Measurements from ENCODE around the gene NOL11. TPM values are rescaled to one million over a fixed set of nuclear protein-coding genes. Genes with fewer than 3 reads are reported as not detected.

Gene NOL11
- total and polyA plus RNA-seq, 2 of the 4 experiments (the other 2 are of a cell fraction): 26.2 to 58.3 TPM

DNA sequence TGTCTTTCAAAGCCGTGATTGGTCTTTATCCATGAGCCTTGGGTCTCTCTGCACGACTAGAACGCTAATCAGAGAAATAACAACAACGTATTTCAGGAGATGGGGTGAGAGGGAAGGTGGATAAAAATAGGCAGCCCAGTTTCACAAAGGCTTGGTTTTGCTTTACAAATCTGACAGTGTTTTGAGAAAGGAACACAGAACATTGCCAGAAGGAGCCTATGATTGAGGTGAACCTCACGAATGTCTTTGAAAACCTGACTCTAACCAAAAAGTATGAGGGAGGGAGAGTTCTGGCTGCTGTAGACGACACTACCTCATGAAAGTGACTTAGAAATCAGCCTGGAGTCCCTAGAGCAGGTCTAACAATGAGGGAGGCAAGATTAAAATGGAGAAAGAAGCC, 38.0 kb upstream of the NOL11 start:
- TF ChIP-seq, protein P1, sequence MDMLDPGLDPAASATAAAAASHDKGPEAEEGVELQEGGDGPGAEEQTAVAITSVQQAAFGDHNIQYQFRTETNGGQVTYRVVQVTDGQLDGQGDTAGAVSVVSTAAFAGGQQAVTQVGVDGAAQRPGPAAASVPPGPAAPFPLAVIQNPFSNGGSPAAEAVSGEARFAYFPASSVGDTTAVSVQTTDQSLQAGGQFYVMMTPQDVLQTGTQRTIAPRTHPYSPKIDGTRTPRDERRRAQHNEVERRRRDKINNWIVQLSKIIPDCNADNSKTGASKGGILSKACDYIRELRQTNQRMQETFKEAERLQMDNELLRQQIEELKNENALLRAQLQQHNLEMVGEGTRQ (IDR thresholded peaks at IDR 0.05; ENCODE audit: low read depth, low read length): no peak
- TF ChIP-seq, protein P2, sequence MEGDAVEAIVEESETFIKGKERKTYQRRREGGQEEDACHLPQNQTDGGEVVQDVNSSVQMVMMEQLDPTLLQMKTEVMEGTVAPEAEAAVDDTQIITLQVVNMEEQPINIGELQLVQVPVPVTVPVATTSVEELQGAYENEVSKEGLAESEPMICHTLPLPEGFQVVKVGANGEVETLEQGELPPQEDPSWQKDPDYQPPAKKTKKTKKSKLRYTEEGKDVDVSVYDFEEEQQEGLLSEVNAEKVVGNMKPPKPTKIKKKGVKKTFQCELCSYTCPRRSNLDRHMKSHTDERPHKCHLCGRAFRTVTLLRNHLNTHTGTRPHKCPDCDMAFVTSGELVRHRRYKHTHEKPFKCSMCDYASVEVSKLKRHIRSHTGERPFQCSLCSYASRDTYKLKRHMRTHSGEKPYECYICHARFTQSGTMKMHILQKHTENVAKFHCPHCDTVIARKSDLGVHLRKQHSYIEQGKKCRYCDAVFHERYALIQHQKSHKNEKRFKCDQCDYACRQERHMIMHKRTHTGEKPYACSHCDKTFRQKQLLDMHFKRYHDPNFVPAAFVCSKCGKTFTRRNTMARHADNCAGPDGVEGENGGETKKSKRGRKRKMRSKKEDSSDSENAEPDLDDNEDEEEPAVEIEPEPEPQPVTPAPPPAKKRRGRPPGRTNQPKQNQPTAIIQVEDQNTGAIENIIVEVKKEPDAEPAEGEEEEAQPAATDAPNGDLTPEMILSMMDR (conservative IDR thresholded peaks at IDR 0.05; ENCODE audit: low read depth, low read length): no peak
- TF ChIP-seq NFE2L2 (IDR thresholded peaks at IDR 0.05; ENCODE audit: low read depth, low read length) (no peak), MAFK (IDR thresholded peaks at IDR 0.05; ENCODE audit: low read depth, low read length) (no peak), MXI1 (IDR thresholded peaks at IDR 0.05; ENCODE audit: borderline replicate concordance, low read depth, low read length) (no peak), RFX5 (IDR thresholded peaks at IDR 0.05; ENCODE audit: low read depth, low read length) (no peak), MAZ (IDR thresholded peaks at IDR 0.05; ENCODE audit: borderline replicate concordance, low read depth, low read length) (no peak), RAD21 (IDR thresholded peaks at IDR 0.05; ENCODE audit: low read length) (no peak)
- no peak overlapping the region for H2BK120ac ChIP-seq (ENCODE audit: low read depth, low read length)
- DNase-seq: no peak
- no peak overlapping the region for H3K23ac ChIP-seq (ENCODE audit: low read depth, low read length)
- no peak for ATAC-seq (ENCODE audit: low read depth)
- H2BK20ac ChIP-seq (ENCODE audit: low read depth, low read length): no peak overlapping the region
- H3K4me3 ChIP-seq (ENCODE audit: insufficient read depth, low read depth, low read length): no peak overlapping the region
- H4K91ac ChIP-seq (ENCODE audit: insufficient read depth, low read depth, low read length): no peak overlapping the region
- ChIA-PET CTCF (no interaction called here), POLR2A (ENCODE audit: unreplicated experiment) (no interaction called here)
- H3K56ac ChIP-seq (ENCODE audit: extremely low read depth, insufficient read depth, low read length): no peak overlapping the region
- H2AK5ac ChIP-seq (ENCODE audit: low read depth, low read length): no peak overlapping the region
- BruUV-seq (replicated peaks): no TSS peak
- no peak overlapping the region for H3K18ac ChIP-seq (ENCODE audit: low read depth, low read length)
- H3K9ac ChIP-seq (ENCODE audit: low read depth, low read length): no peak overlapping the region
- H3K4ac ChIP-seq (ENCODE audit: low read depth, low read length): no peak overlapping the region
- no peak overlapping the region for H2AFZ ChIP-seq (replicated peaks; ENCODE audit: low read length, poor library complexity)
- in situ Hi-C loops (cut with MboI; ENCODE audit: low sequenced_read_pairs) (no loop called here), dilution Hi-C loops (cut with HindIII; ENCODE audit: low sequenced_read_pairs, unreplicated experiment) (no loop called here), intact Hi-C loops (cut with micrococcal nuclease) (loop anchor here (10.0 kb wide), 1 partner anchor 205 kb away; no protein-coding TSS in a partner anchor)
- no peaks in the 10 kb centered on the region for H3K27me3 ChIP-seq (ENCODE audit: control insufficient read depth, insufficient read depth, low read length)
- H3K27ac ChIP-seq (ENCODE audit: insufficient read depth, low read length): no peak overlapping the region
- H3K9me3 ChIP-seq (ENCODE audit: control insufficient read depth, insufficient read depth, low read length): no peaks in the 10 kb centered on the region
- no peaks in the 10 kb centered on the region for H4K20me1 ChIP-seq (ENCODE audit: insufficient read depth, low read length)
- H2BK15ac ChIP-seq (ENCODE audit: low read depth, low read length): no peak overlapping the region
- H4K8ac ChIP-seq (ENCODE audit: low read depth in 2 of 2, low read length in 2 of 2): no peak overlapping the region
- H2AK9ac ChIP-seq (replicated peaks; ENCODE audit: low read depth, low read length, poor library complexity): no peak overlapping the region
- H3K4me1 ChIP-seq (ENCODE audit: control insufficient read depth, insufficient read depth, low read length): no peaks in the 10 kb centered on the region
- H3K14ac ChIP-seq (replicated peaks; ENCODE audit: low read depth, low read length): no peak overlapping the region
- no peaks in the 10 kb centered on the region for H3K79me1 ChIP-seq (ENCODE audit: low read depth in 1 of 2, low read length in 2 of 2)
- no peak overlapping the region for H2BK5ac ChIP-seq (ENCODE audit: low read depth, low read length, poor library complexity, severe bottlenecking)
- H3K4me2 ChIP-seq (ENCODE audit: low read depth, low read length): no peak overlapping the region
- WGBS, 2 experiments (ENCODE audit: extremely low coverage in 2 of 2, insufficient read length in 1 of 2): 100% methylated on average over 1 of the region's 6 CpGs; no CpG with 5 or more reads in 1 of the 2 experiments
- H4K5ac ChIP-seq (ENCODE audit: low read depth, low read length): no peak overlapping the region
- no peaks in the 10 kb centered on the region for H3K9me1 ChIP-seq (ENCODE audit: insufficient read depth, low read length)
- no peaks in the 10 kb centered on the region for H3K36me3 ChIP-seq (ENCODE audit: control insufficient read depth, insufficient read depth, low read length)
